Measurements from ENCODE around the gene LRBA.

GRCh38 chr4:150962245-150962644, 52.8 kb downstream of the LRBA start:
- TF ChIP-seq POLR2AphosphoS5 (IDR thresholded peaks at IDR 0.05; ENCODE audit: low read depth, low read length) (no peak), TAF1 (IDR thresholded peaks at IDR 0.05; ENCODE audit: low read depth, low read length) (no peak), POLR2A (IDR thresholded peaks at IDR 0.05; ENCODE audit: low read depth, low read length) (no peak), SPI1 (IDR thresholded peaks at IDR 0.05; ENCODE audit: low read depth, low read length) (no peak), PAX5 (IDR thresholded peaks at IDR 0.05; ENCODE audit: insufficient read depth, low read length, severe bottlenecking) (no peak), POU2F2 (IDR thresholded peaks at IDR 0.05; ENCODE audit: low read depth, low read length) (no peak)

Data from GM12891 (cell line).